Tongue (tissue), 3 donors: ENCODE measurements around the gene RARS1. TPM values are rescaled to one million over a fixed set of nuclear protein-coding genes. Genes with fewer than 3 reads are reported as not detected.

Experiments used
- DNase-seq: peaks from one replicate; pipeline ENCODE4 v3.0.0-alpha.2; 2015
- small RNA-seq: library from RNA; depleted of rRNA; stranded (forward); fragments of <200 nt; gene quantifications from one replicate; pipeline ENCODE3, GENCODE V24; 2014; ENCODE audit warnings: low replicate concordance
- total RNA-seq: library from RNA; depleted of rRNA; stranded (reverse); fragments of >200 nt; gene quantifications from one replicate; pipeline ENCODE4 v1.2.3, GENCODE V29; 2014

Gene RARS1
- total RNA-seq, 1 donor from 2014 or later = 124 TPM

GRCh38 chr5:168562279-168562678 is 76.0 kb downstream of the RARS1 start:
- no peak for DNase-seq

- no peak for DNase-seq
These were observed 77.7 kb downstream of the RARS1 start for GRCh38 chr5:168563959-168564358.

GRCh38 chr5:168568738-168569137 is 82.5 kb downstream of the RARS1 start:
- DNase-seq = no peak

Small RNA genes within 50 kb of the gene (small RNA-seq; reads per million reads assigned to genes)
- gene MIR103A1 = 0.44 reads per million, percentile 69 among the genes with 10 or more reads in this experiment

Other genes with a start within 250 kb of the RARS1 start
- 15.5 TPM for gene WWC1, start 194.8 kb upstream of the RARS1 start, total RNA-seq
- gene FBLL1, start 42.8 kb downstream of the RARS1 start, total RNA-seq = 6.9 TPM
- gene PANK3, start 92.9 kb downstream of the RARS1 start, total RNA-seq = 73.6 TPM